VCaP (cell line): Measurements from ENCODE around the gene AKAP13.
"Not testable (repeated sequence)": the region's sequence is repeated elsewhere in the genome, so short reads cannot be mapped to it uniquely, and the experiment has no call there.

Experiments
- H3K27ac ChIP-seq: fragments of 450-650 bp; 2 replicates; pipeline ENCODE4 v1.5.1; 2017
- CTCF ChIP-seq: fragments of 450-650 bp; conservative IDR thresholded peaks from 2 replicates; pipeline ENCODE4 v1.5.1; 2017; ENCODE audit warnings: mild to moderate bottlenecking, moderate library complexity

The AKAP13 gene

GRCh38 chr15:85482894-85483293, 102.5 kb downstream of the AKAP13 start:
- no peak overlapping the region for H3K27ac ChIP-seq
- no peak for TF ChIP-seq CTCF

- H3K27ac ChIP-seq: not testable (repeated sequence)
These were observed 103.6 kb downstream of the AKAP13 start for GRCh38 chr15:85483955-85484354.

GRCh38 chr15:85484923-85485322, 104.5 kb downstream of the AKAP13 start:
- peak overlapping the region; percentile 17 for H3K27ac ChIP-seq

- TF ChIP-seq CTCF: peak; percentile 97
- H3K27ac ChIP-seq: peak overlapping the region; percentile 14; the same call in 1 of the 2 replicates
These were observed 105.7 kb downstream of the AKAP13 start for GRCh38 chr15:85485956-85486567.

GRCh38 chr15:85487796-85488195, 107.4 kb downstream of the AKAP13 start:
- H3K27ac ChIP-seq: not testable (repeated sequence)

GRCh38 chr15:85488997-85489396, 108.6 kb downstream of the AKAP13 start:
- no peak overlapping the region for H3K27ac ChIP-seq
- no peak for TF ChIP-seq CTCF

GRCh38 chr15:85489773-85490493, 109.5 kb downstream of the AKAP13 start:
- no peak overlapping the region for H3K27ac ChIP-seq
- no peak for TF ChIP-seq CTCF

- no peak overlapping the region for H3K27ac ChIP-seq
- no peak for TF ChIP-seq CTCF
These were observed 110.5 kb downstream of the AKAP13 start for GRCh38 chr15:85490856-85491255.

- H3K27ac ChIP-seq: no peak overlapping the region
- TF ChIP-seq CTCF: no peak
These were observed 111.3 kb downstream of the AKAP13 start for GRCh38 chr15:85491691-85492090.
